H9 (cell line): ENCODE data around the gene WDR83. TPM values are rescaled to one million over a fixed set of nuclear protein-coding genes. Genes with fewer than 3 reads are reported as not detected.

Source experiments
- DNase-seq: peaks from one replicate; pipeline ENCODE4 v3.0.0-alpha.2; 2017
- H2AFZ ChIP-seq: one replicate; pipeline ENCODE4 v1.6.1; 2013; ENCODE audit warnings: mild to moderate bottlenecking, low read length, control low read depth, moderate library complexity
- H2AK5ac ChIP-seq: 2 replicates; pipeline ENCODE4 v1.6.1; 2013; ENCODE audit warnings: low read length, control low read depth, mixed read lengths; ENCODE audit not compliant: insufficient read length
- H2BK120ac ChIP-seq: one replicate; pipeline ENCODE4 v1.6.1; 2013; ENCODE audit warnings: low read depth, mild to moderate bottlenecking, low read length, control low read depth, inconsistent platforms; ENCODE audit not compliant: poor library complexity, severe bottlenecking
- H2BK12ac ChIP-seq: 2 replicates; pipeline ENCODE4 v1.6.1; 2013; ENCODE audit warnings: low read length, control low read depth, mixed read lengths, low read depth; ENCODE audit not compliant: insufficient read length
- H2BK15ac ChIP-seq: 2 replicates; pipeline ENCODE4 v1.6.1; 2013; ENCODE audit warnings: low read depth, low read length, control low read depth
- H2BK20ac ChIP-seq: one replicate; pipeline ENCODE4 v1.6.1; 2013; ENCODE audit warnings: low read depth, mild to moderate bottlenecking, low read length, control low read depth, inconsistent platforms; ENCODE audit not compliant: poor library complexity, severe bottlenecking
- H2BK5ac ChIP-seq: 2 replicates; pipeline ENCODE4 v1.6.1; 2013; ENCODE audit warnings: low read length, control low read depth, mixed read lengths; ENCODE audit not compliant: insufficient read length
- H3K14ac ChIP-seq: 2 replicates; pipeline ENCODE4 v1.6.1; 2013; ENCODE audit warnings: low read length, control low read depth; ENCODE audit not compliant: insufficient read depth
- H3K18ac ChIP-seq: 2 replicates; pipeline ENCODE4 v1.6.1; 2013; ENCODE audit warnings: low read depth, mild to moderate bottlenecking, mixed read lengths, low read length, control low read depth; ENCODE audit not compliant: insufficient read length
- H3K23ac ChIP-seq: 2 replicates; pipeline ENCODE4 v1.6.1; 2013; ENCODE audit warnings: low read length, control low read depth, mixed read lengths, low read depth; ENCODE audit not compliant: insufficient read length
- H3K23me2 ChIP-seq: 2 replicates; pipeline ENCODE4 v1.6.1; 2013; ENCODE audit warnings: low read depth, mild to moderate bottlenecking, mixed read lengths, low read length, control low read depth; ENCODE audit not compliant: insufficient read length, poor library complexity, severe bottlenecking
- H3K27ac ChIP-seq: 2 replicates; pipeline ENCODE4 v1.5.1; 2013; ENCODE audit warnings: low read length, control low read depth, mixed read lengths, low read depth; ENCODE audit not compliant: insufficient read length
- H3K27me3 ChIP-seq: 2 replicates; pipeline ENCODE4 v1.6.1; 2013; ENCODE audit warnings: low read length, control low read depth, inconsistent platforms; ENCODE audit not compliant: insufficient read depth
- H3K4ac ChIP-seq: 2 replicates; pipeline ENCODE4 v1.6.1; 2013; ENCODE audit warnings: low read depth, mild to moderate bottlenecking, control low read depth, inconsistent platforms, low read length, moderate library complexity
- H3K4me1 ChIP-seq: 2 replicates; pipeline ENCODE4 v1.6.1; 2013; ENCODE audit warnings: low read length, control low read depth, inconsistent platforms; ENCODE audit not compliant: insufficient read depth
- H3K4me2 ChIP-seq: 2 replicates; pipeline ENCODE4 v1.6.1; 2013; ENCODE audit warnings: low read length, control low read depth, mixed read lengths; ENCODE audit not compliant: insufficient read length, insufficient read depth
- H3K56ac ChIP-seq: 2 replicates; pipeline ENCODE4 v1.6.1; 2013; ENCODE audit warnings: low read depth, mild to moderate bottlenecking, mixed read lengths, low read length, control low read depth; ENCODE audit not compliant: insufficient read length
- H3K79me1 ChIP-seq: 2 replicates; pipeline ENCODE4 v1.6.1; 2013; ENCODE audit warnings: low read depth, mild to moderate bottlenecking, moderate library complexity, low read length, control low read depth, inconsistent platforms; ENCODE audit not compliant: insufficient read depth, poor library complexity, severe bottlenecking
- H3K79me2 ChIP-seq: 2 replicates; pipeline ENCODE4 v1.6.1; 2013; ENCODE audit warnings: low read length, control low read depth, inconsistent platforms; ENCODE audit not compliant: insufficient read depth
- H3K9ac ChIP-seq: 2 replicates; pipeline ENCODE4 v1.6.1; 2013; ENCODE audit warnings: low read length, control low read depth, mixed read lengths; ENCODE audit not compliant: insufficient read length; ENCODE audit errors: extremely low read depth
- H3K9me3 ChIP-seq: one replicate; pipeline ENCODE4 v1.6.1; 2013; ENCODE audit warnings: low read depth, low read length, inconsistent platforms; ENCODE audit not compliant: control insufficient read depth
- H3T11ph ChIP-seq: one replicate; pipeline ENCODE4 v1.6.1; 2013; ENCODE audit warnings: mild to moderate bottlenecking, low read length, control low read depth, inconsistent platforms
- H4K20me1 ChIP-seq: one replicate; pipeline ENCODE4 v1.6.1; 2013; ENCODE audit not compliant: control insufficient read depth, insufficient read length, insufficient read depth
- H4K5ac ChIP-seq: 2 replicates; pipeline ENCODE4 v1.6.1; 2013; ENCODE audit warnings: low read depth, mild to moderate bottlenecking, mixed read lengths, low read length, control low read depth; ENCODE audit not compliant: insufficient read length
- H4K8ac ChIP-seq: replicated peaks from 2 replicates; pipeline ENCODE4 v1.6.1; 2013; ENCODE audit warnings: low read length, control low read depth, mixed read lengths, low read depth; ENCODE audit not compliant: insufficient read length
- H4K91ac ChIP-seq: 2 replicates; pipeline ENCODE4 v1.6.1; 2013; ENCODE audit warnings: low read depth, mild to moderate bottlenecking, moderate library complexity, mixed read lengths, low read length, control low read depth; ENCODE audit not compliant: insufficient read length
- H3K27ac Mint-ChIP-seq, 3 experiments: 2 replicates in 2 of 3; 3 replicates in 1 of 3; pipeline ENCODE4 v1.8.0; 2020 to 2021; ENCODE audit warnings: mixed read lengths in 3 of 3, mild to moderate bottlenecking in 1 of 3, moderate library complexity in 1 of 3
- H3K27me3 Mint-ChIP-seq: 2 replicates; pipeline ENCODE4 v1.8.0; 2021; ENCODE audit warnings: low read depth, mild to moderate bottlenecking, moderate library complexity, mixed read lengths
- H3K36me3 Mint-ChIP-seq, 3 experiments: 2 replicates in 2 of 3; 3 replicates in 1 of 3; pipeline ENCODE4 v1.8.0; 2020 to 2021; ENCODE audit warnings: low read depth in 3 of 3, mixed read lengths in 3 of 3; ENCODE audit not compliant: insufficient read depth in 1 of 3
- H3K4me1 Mint-ChIP-seq, 2 experiments: 2 replicates each; pipeline ENCODE4 v1.8.0; 2020; ENCODE audit warnings: mixed read lengths in 2 of 2
- H3K4me3 Mint-ChIP-seq, 2 experiments: 2 replicates in 1 of 2; 3 replicates in 1 of 2; pipeline ENCODE4 v1.8.0; 2020 to 2021; ENCODE audit warnings: mild to moderate bottlenecking in 2 of 2, mixed read lengths in 2 of 2, moderate library complexity in 1 of 2
- H3K9me3 Mint-ChIP-seq, 2 experiments: 2 replicates in 1 of 2; 3 replicates in 1 of 2; pipeline ENCODE4 v1.8.0; 2020; ENCODE audit warnings: mild to moderate bottlenecking in 2 of 2, mixed read lengths in 2 of 2, moderate library complexity in 1 of 2
- WGBS: extraction: QIAGEN DNeasy Blood & Tissue Kit; methylation state at CpG from one replicate; pipeline ENCODE4 v1.1.7; 2013; ENCODE audit warnings: missing lambda C conversion rate, low lambda C conversion rate, mixed read lengths; ENCODE audit not compliant: insufficient read length; ENCODE audit errors: extremely low coverage; 5-methylcytosine and 5-hydroxymethylcytosine counted together
- total RNA-seq: library from RNA; stranded (reverse); gene quantifications from 2 replicates; pipeline ENCODE4 v1.2.1, GENCODE V29; 2021
- TF ChIP-seq, protein P1 (sequence below): fragments of 200-600 bp; sonication (generic); conservative IDR thresholded peaks from 3 replicates; pipeline ENCODE4 v1.8.0; 2021; ENCODE audit warnings: antibody characterized with exemption, mild to moderate bottlenecking

WDR83 gene
- total RNA-seq, 1 experiment from 2014 or later: 21.0 TPM

DNA sequence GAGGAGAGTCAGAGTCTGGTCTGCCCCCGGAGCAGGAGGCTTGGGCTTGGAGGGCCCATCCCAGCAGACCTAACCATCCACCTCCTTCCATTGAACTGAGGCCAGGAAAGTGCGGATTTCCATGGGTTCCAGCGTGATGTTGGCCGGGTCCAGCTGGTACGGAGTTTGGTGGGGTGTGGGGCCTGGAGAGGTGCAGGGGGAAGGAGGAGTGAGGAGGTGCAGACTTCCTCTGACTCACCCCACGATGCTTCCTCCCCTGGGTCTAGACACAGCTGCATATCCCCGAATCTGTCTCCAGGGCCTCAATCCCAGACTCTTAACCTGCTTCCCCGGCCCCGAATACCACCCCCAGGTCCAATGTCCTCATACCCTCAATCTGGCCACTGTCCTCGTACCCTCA is 20.1 kb upstream of the WDR83 start:
- Histone ChIP-seq H3K9me3 (no peaks in the 10 kb centered on the region), H3K4me1 (no peaks in the 10 kb centered on the region), H3K4ac (no peak overlapping the region), H3T11ph (no peak overlapping the region), H4K91ac (no peak overlapping the region), H4K8ac (no peak overlapping the region), H4K5ac (no peak overlapping the region), H3K79me1 (no peaks in the 10 kb centered on the region), H3K23ac (no peak overlapping the region), H2BK120ac (no peak overlapping the region), H3K23me2 (no peaks in the 10 kb centered on the region), H3K27me3 (no peaks in the 10 kb centered on the region), H2BK12ac (no peak overlapping the region), H2AFZ (no peak overlapping the region), H2BK15ac (no peak overlapping the region), H2AK5ac (no peak overlapping the region), H3K56ac (no peak overlapping the region), H3K4me2 (no peak overlapping the region), H3K27ac (no peak overlapping the region), H3K9ac (no peak overlapping the region), H3K79me2 (no peaks in the 10 kb centered on the region), H3K18ac (no peak overlapping the region), H3K14ac (no peak overlapping the region), H4K20me1 (no peaks in the 10 kb centered on the region), H2BK20ac (no peak overlapping the region), H2BK5ac (no peak overlapping the region)
- Mint-ChIP-seq H3K36me3 (peaks cover 6 to 17% (median 14%) of the 10 kb centered on the region in 3 experiments), H3K27ac (peak overlapping the region in 1 of 3 experiments; percentile 21; a peak in 1 of 7 replicates), H3K9me3 (peaks cover 0 to 5% of the 10 kb centered on the region in 2 experiments; a peak in 3 of 5 replicates), H3K4me1 (peaks cover 0 to 2% of the 10 kb centered on the region in 2 experiments; a peak in 1 of 4 replicates), H3K4me3 (no peak overlapping the region), H3K27me3 (peaks cover 2% of the 10 kb centered on the region; the same call in 1 of the 2 replicates)
- DNase-seq: no peak
- no CpG with 5 or more reads among the region's 10 CpGs for WGBS
- TF ChIP-seq, protein P1, sequence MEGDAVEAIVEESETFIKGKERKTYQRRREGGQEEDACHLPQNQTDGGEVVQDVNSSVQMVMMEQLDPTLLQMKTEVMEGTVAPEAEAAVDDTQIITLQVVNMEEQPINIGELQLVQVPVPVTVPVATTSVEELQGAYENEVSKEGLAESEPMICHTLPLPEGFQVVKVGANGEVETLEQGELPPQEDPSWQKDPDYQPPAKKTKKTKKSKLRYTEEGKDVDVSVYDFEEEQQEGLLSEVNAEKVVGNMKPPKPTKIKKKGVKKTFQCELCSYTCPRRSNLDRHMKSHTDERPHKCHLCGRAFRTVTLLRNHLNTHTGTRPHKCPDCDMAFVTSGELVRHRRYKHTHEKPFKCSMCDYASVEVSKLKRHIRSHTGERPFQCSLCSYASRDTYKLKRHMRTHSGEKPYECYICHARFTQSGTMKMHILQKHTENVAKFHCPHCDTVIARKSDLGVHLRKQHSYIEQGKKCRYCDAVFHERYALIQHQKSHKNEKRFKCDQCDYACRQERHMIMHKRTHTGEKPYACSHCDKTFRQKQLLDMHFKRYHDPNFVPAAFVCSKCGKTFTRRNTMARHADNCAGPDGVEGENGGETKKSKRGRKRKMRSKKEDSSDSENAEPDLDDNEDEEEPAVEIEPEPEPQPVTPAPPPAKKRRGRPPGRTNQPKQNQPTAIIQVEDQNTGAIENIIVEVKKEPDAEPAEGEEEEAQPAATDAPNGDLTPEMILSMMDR: no peak
